SK-N-SH (cell line): ENCODE data around the gene VPS25. TPM values are rescaled to one million over a fixed set of nuclear protein-coding genes. Genes with fewer than 3 reads are reported as not detected.

Experiments used
- CTCF ChIA-PET: fragments of 300-600, 350-600 bp; formaldehyde crosslinking; extraction: SDS; loops from one replicate; lab custom pipeline; 2021; lab: Yijun Ruan, JAX
- POLR2A ChIA-PET: fragments of 350-600 bp; sonication (Branson Sonifier 250); formaldehyde crosslinking; extraction: SDS; loops from one replicate; lab custom pipeline; 2020; ENCODE audit warnings: antibody characterized with exemption, inconsistent platforms; lab: Yijun Ruan, JAX
- DNase-seq: peaks from one replicate; pipeline ENCODE4 v3.0.0; 2012
- H2AFZ ChIP-seq: fragments of 200-600 bp; sonication (generic); 2 replicates; pipeline ENCODE4 v1.8.1; 2016; ENCODE audit warnings: antibody characterized with exemption, mild to moderate bottlenecking, low read depth
- H3F3A ChIP-seq: fragments of 200-600 bp; sonication (generic); replicated peaks from 2 replicates; pipeline ENCODE3; 2016; ENCODE audit warnings: antibody characterized with exemption, mild to moderate bottlenecking; ENCODE audit not compliant: insufficient read depth
- H3K27ac ChIP-seq, 2 experiments: fragments of 200-500 bp in 1 of 2; fragments of 200-600 bp in 1 of 2; sonication (Bioruptor generic) in 1 of 2; sonication (generic), shearing (Covaris generic) in 1 of 2; 2 replicates each; pipeline versions ENCODE4 v1.5.1 to v1.6.1; 2014 to 2016; ENCODE audit warnings: low read depth in 2 of 2, inconsistent platforms in 1 of 2, low read length in 1 of 2, mild to moderate bottlenecking in 1 of 2, mixed read lengths in 1 of 2
- H3K27me3 ChIP-seq: fragments of 200-600 bp; sonication (generic), shearing (Covaris generic); 2 replicates; pipeline ENCODE4 v1.6.1; 2016; ENCODE audit warnings: mixed run types; ENCODE audit not compliant: insufficient read depth
- H3K36me3 ChIP-seq, 2 experiments: fragments of 200-500 bp in 1 of 2; fragments of 200-600 bp in 1 of 2; sonication (Bioruptor generic) in 1 of 2; sonication (generic) in 1 of 2; replicated peaks in 1 of 2; 2 replicates each; pipeline versions ENCODE3 to v1.5.1; 2014 to 2016; ENCODE audit warnings: low read length in 1 of 2, mild to moderate bottlenecking in 1 of 2; ENCODE audit not compliant: insufficient read depth in 2 of 2, control insufficient read depth in 1 of 2
- H3K4me1 ChIP-seq, 2 experiments: fragments of 200-500 bp in 1 of 2; fragments of 200-600 bp in 1 of 2; sonication (Bioruptor generic) in 1 of 2; sonication (generic), shearing (Covaris generic) in 1 of 2; 2 replicates each; pipeline versions ENCODE4 v1.5.1 to v1.6.1; 2014 to 2016; ENCODE audit warnings: low read depth in 1 of 2, low read length in 1 of 2, mixed run types in 1 of 2; ENCODE audit not compliant: insufficient read depth in 2 of 2, control insufficient read depth in 1 of 2
- H3K4me2 ChIP-seq: fragments of 200-600 bp; sonication (generic), shearing (Covaris generic); 2 replicates; pipeline ENCODE4 v1.6.1; 2017; ENCODE audit warnings: mixed run types
- H3K4me3 ChIP-seq, 2 experiments: fragments of 200-500 bp in 1 of 2; fragments of 200-600 bp in 1 of 2; sonication (Bioruptor generic) in 1 of 2; sonication (generic), shearing (Covaris generic) in 1 of 2; 2 replicates each; pipeline versions ENCODE4 v1.5.1 to v1.8.1; 2014 to 2016; ENCODE audit warnings: low read depth in 2 of 2, inconsistent platforms in 1 of 2, low read length in 1 of 2, mild to moderate bottlenecking in 1 of 2, mixed read lengths in 1 of 2, moderate library complexity in 1 of 2
- H3K79me2 ChIP-seq: fragments of 200-600 bp; sonication (generic); 2 replicates; pipeline ENCODE4 v1.8.1; 2017; ENCODE audit warnings: mild to moderate bottlenecking; ENCODE audit not compliant: insufficient read depth
- H3K9ac ChIP-seq: fragments of 200-600 bp; sonication (generic); 2 replicates; pipeline ENCODE4 v1.6.1; 2017; ENCODE audit warnings: mixed run types
- H3K9me2 ChIP-seq: fragments of 200-600 bp; sonication (generic); 2 replicates; pipeline ENCODE4 v1.6.1; 2017; ENCODE audit warnings: mixed run types
- H3K9me3 ChIP-seq: fragments of 200-600 bp; sonication (generic); 2 replicates; pipeline ENCODE4 v1.6.1; 2017; ENCODE audit warnings: mixed run types, mild to moderate bottlenecking, moderate library complexity
- H4K20me1 ChIP-seq: fragments of 200-600 bp; sonication (generic); 2 replicates; pipeline ENCODE4 v1.6.1; 2017; ENCODE audit warnings: mild to moderate bottlenecking, mixed run types; ENCODE audit not compliant: insufficient read depth
- ELF1 ChIP-seq: IDR thresholded peaks from 2 replicates; pipeline ENCODE4 v1.4.0; 2012
- IRF3 ChIP-seq: fragments of 150-350 bp; IDR thresholded peaks from 2 replicates; pipeline ENCODE4 v1.6.1; 2016; ENCODE audit warnings: mild to moderate bottlenecking, low read depth, low read length
- MAX ChIP-seq: IDR thresholded peaks from 2 replicates; pipeline ENCODE4 v1.4.0; 2012; ENCODE audit warnings: low read depth
- MEF2A ChIP-seq: IDR thresholded peaks from 2 replicates; pipeline ENCODE4 v1.4.0; 2012; ENCODE audit warnings: low read depth, borderline replicate concordance
- MXI1 ChIP-seq: IDR thresholded peaks from 2 replicates; pipeline ENCODE4 v1.6.1; 2012; ENCODE audit warnings: mild to moderate bottlenecking, low read depth, low read length, improper control_type of control experiment
- NRF1 ChIP-seq: IDR thresholded peaks from 2 replicates; pipeline ENCODE4 v1.6.1; 2012; ENCODE audit warnings: low read depth, mild to moderate bottlenecking, low read length
- POLR2AphosphoS5 ChIP-seq: IDR thresholded peaks from 2 replicates; pipeline ENCODE4 v1.6.1; 2012; ENCODE audit warnings: low read depth, low read length
- RFX5 ChIP-seq: IDR thresholded peaks from 2 replicates; pipeline ENCODE4 v1.6.1; 2012; ENCODE audit warnings: mild to moderate bottlenecking, improper control_type of control experiment, low read length
- SIN3A ChIP-seq: IDR thresholded peaks from 2 replicates; pipeline ENCODE4 v1.6.1; 2012; ENCODE audit warnings: low read depth, mild to moderate bottlenecking, low read length, moderate library complexity, borderline replicate concordance
- SMC3 ChIP-seq: IDR thresholded peaks from 2 replicates; pipeline ENCODE4 v1.6.1; 2012; ENCODE audit warnings: low read depth, low read length, improper control_type of control experiment
- TAF1 ChIP-seq: IDR thresholded peaks from 2 replicates; pipeline ENCODE4 v1.6.1; 2012; ENCODE audit warnings: low read depth, mild to moderate bottlenecking, low read length, moderate library complexity, borderline replicate concordance
- TCF12 ChIP-seq: IDR thresholded peaks from 2 replicates; pipeline ENCODE4 v1.4.0; 2012
- USF2 ChIP-seq: fragments of 150-350 bp; IDR thresholded peaks from 2 replicates; pipeline ENCODE4 v1.6.1; 2017; ENCODE audit warnings: antibody characterized with exemption, low read length, low read depth, borderline replicate concordance
- WGBS: methylation state at CpG from one replicate; pipeline ENCODE4 v1.1.6; 2017; ENCODE audit warnings: low lambda C conversion rate; 5-methylcytosine and 5-hydroxymethylcytosine counted together
- polyA plus RNA-seq, 3 experiments: library from polyadenylated mRNA; depleted of rRNA; stranded (reverse); fragments of >200 nt; gene quantifications; 2 replicates each; pipeline ENCODE4 v1.2.3, GENCODE V29; 2012
- TF ChIP-seq, protein P1 (sequence below): IDR thresholded peaks from 2 replicates; pipeline ENCODE4 v1.6.1; 2012; ENCODE audit warnings: mild to moderate bottlenecking, low read depth, low read length, moderate library complexity
- TF ChIP-seq, protein P2 (sequence below): IDR thresholded peaks from 2 replicates; pipeline ENCODE4 v1.4.0; 2012; ENCODE audit warnings: low read depth, borderline replicate concordance

The VPS25 gene
- polyA plus RNA-seq, 1 of the 3 experiments (the other 2 are of a cell fraction) = 127 TPM

- TF ChIP-seq MEF2A (no peak), MAX (peak; percentile 99), POLR2AphosphoS5 (peak; percentile 85), TCF12 (no peak), NRF1 (peak; percentile 91), SMC3 (no peak), TAF1 (peak; percentile 50; the same call in 1 of the 2 replicates), IRF3 (no peak), SIN3A (no peak), MXI1 (peak; percentile 54; the same call in 1 of the 2 replicates), ELF1 (no peak), USF2 (no peak), RFX5 (no peak)
- TF ChIP-seq, protein P1, sequence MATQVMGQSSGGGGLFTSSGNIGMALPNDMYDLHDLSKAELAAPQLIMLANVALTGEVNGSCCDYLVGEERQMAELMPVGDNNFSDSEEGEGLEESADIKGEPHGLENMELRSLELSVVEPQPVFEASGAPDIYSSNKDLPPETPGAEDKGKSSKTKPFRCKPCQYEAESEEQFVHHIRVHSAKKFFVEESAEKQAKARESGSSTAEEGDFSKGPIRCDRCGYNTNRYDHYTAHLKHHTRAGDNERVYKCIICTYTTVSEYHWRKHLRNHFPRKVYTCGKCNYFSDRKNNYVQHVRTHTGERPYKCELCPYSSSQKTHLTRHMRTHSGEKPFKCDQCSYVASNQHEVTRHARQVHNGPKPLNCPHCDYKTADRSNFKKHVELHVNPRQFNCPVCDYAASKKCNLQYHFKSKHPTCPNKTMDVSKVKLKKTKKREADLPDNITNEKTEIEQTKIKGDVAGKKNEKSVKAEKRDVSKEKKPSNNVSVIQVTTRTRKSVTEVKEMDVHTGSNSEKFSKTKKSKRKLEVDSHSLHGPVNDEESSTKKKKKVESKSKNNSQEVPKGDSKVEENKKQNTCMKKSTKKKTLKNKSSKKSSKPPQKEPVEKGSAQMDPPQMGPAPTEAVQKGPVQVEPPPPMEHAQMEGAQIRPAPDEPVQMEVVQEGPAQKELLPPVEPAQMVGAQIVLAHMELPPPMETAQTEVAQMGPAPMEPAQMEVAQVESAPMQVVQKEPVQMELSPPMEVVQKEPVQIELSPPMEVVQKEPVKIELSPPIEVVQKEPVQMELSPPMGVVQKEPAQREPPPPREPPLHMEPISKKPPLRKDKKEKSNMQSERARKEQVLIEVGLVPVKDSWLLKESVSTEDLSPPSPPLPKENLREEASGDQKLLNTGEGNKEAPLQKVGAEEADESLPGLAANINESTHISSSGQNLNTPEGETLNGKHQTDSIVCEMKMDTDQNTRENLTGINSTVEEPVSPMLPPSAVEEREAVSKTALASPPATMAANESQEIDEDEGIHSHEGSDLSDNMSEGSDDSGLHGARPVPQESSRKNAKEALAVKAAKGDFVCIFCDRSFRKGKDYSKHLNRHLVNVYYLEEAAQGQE = no peak
- TF ChIP-seq, protein P2, sequence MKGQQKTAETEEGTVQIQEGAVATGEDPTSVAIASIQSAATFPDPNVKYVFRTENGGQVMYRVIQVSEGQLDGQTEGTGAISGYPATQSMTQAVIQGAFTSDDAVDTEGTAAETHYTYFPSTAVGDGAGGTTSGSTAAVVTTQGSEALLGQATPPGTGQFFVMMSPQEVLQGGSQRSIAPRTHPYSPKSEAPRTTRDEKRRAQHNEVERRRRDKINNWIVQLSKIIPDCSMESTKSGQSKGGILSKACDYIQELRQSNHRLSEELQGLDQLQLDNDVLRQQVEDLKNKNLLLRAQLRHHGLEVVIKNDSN = no peak
- TF ChIP-seq, all 33 proteins: peak for 5
- ChIA-PET CTCF (interaction anchor here (1.6 to 2.7 kb wide), 2 partner anchors 18 kb away, joined by 3 to 10 read pairs; no protein-coding TSS in a partner anchor), POLR2A (no interaction called here)
- WGBS = 11% methylated on average over 26 of the region's 50 CpGs
- H3K4me1 ChIP-seq = peaks cover 0 to 11% of the 10 kb centered on the region in 2 experiments; a peak in 1 of 4 replicates
- peak within 1 kb of the TSS; percentile 89 for H3K9ac ChIP-seq
- no peaks in the 10 kb centered on the region for H4K20me1 ChIP-seq
- H3K27me3 ChIP-seq = no peaks in the 10 kb centered on the region; the same call in 1 of the 2 replicates
- H3K9me2 ChIP-seq = no peaks in the 10 kb centered on the region
- H2AFZ ChIP-seq = peak within 1 kb of the TSS; percentile 95
- no peaks in the 10 kb centered on the region for H3F3A ChIP-seq
- peak; percentile 100 for DNase-seq
- peak within 1 kb of the TSS; percentile 84 for H3K4me2 ChIP-seq
- no peaks in the 10 kb centered on the region for H3K36me3 ChIP-seq
- H3K4me3 ChIP-seq = peak within 1 kb of the TSS; percentile 60 to 70
- H3K27ac ChIP-seq = peak within 1 kb of the TSS; percentile 81 to 88
- H3K79me2 ChIP-seq = peaks cover 45% of the 10 kb centered on the region
- H3K9me3 ChIP-seq = no peaks in the 10 kb centered on the region
Measured at GRCh38 chr17:42744806-42745617, 28.2 kb upstream of the VPS25 start, which contains the start of gene EZH1. Gene EZH1 (minus strand): TSS chr17:42745040. CDS start chr17:42728941, 16,099 bp downstream.
